ENCODE data around the gene PHACTR4.

PHACTR4 gene

DNA sequence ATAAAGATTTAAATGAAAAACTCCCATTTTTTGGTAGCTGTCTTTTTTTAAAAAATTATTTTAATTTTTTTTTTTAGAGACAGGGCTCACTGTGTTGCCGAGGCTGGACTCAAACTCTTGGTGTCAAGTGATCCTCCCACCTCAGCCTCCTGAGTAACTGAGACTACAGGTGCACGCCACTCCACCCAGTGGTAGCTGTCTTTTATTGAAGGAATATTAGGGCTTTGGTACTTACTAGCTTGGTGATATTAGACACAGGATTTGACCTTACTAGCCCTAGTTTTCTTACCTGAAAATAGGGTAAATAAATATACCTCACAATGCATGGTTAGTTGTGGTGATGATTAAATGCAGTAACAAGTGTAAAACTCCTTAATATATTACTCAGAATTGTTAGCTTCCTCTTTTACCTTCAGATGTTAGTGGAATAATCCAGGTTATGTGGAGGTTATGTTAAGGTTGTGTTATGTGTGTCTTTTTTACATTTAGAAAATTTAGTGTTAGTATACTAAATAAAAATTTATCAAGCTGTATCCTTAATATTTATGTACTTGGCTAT is 66.8 kb downstream of the PHACTR4 start:
- TF ChIP-seq, protein P1, sequence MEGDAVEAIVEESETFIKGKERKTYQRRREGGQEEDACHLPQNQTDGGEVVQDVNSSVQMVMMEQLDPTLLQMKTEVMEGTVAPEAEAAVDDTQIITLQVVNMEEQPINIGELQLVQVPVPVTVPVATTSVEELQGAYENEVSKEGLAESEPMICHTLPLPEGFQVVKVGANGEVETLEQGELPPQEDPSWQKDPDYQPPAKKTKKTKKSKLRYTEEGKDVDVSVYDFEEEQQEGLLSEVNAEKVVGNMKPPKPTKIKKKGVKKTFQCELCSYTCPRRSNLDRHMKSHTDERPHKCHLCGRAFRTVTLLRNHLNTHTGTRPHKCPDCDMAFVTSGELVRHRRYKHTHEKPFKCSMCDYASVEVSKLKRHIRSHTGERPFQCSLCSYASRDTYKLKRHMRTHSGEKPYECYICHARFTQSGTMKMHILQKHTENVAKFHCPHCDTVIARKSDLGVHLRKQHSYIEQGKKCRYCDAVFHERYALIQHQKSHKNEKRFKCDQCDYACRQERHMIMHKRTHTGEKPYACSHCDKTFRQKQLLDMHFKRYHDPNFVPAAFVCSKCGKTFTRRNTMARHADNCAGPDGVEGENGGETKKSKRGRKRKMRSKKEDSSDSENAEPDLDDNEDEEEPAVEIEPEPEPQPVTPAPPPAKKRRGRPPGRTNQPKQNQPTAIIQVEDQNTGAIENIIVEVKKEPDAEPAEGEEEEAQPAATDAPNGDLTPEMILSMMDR (IDR thresholded peaks at IDR 0.05) = no peak

DNA sequence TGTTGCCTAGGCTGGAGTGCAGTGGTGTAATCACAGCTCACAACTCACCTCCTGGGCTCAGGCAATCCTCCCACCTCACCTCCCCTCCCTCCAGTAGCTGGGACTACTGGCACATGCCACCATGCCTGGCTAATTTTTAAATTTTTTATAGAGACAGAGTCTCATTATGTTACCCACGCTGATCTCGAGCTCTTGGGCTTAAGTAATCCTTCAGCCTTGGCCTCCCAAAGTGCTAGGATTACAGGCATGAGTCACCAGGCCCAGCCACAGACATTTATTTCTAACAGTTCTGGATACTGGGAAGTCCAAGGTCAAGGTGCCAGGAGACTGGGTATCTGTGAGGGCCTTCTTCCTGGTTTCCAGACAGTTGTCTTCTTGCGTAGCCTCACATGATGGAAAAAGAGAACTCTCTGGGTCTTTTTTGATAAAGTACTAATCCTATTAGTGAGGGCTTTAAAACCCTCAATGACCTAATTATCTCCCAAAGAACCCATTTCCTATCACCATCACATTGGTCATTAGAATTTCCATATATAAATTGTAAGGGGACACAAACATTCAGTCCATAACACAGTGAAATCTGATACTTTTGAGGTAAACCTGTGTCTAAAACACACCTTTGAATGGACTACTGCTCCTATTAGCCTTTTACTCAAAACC is 67.9 kb downstream of the PHACTR4 start:
- TF ChIP-seq, protein P1 (IDR thresholded peaks at IDR 0.05) = no peak

DNA sequence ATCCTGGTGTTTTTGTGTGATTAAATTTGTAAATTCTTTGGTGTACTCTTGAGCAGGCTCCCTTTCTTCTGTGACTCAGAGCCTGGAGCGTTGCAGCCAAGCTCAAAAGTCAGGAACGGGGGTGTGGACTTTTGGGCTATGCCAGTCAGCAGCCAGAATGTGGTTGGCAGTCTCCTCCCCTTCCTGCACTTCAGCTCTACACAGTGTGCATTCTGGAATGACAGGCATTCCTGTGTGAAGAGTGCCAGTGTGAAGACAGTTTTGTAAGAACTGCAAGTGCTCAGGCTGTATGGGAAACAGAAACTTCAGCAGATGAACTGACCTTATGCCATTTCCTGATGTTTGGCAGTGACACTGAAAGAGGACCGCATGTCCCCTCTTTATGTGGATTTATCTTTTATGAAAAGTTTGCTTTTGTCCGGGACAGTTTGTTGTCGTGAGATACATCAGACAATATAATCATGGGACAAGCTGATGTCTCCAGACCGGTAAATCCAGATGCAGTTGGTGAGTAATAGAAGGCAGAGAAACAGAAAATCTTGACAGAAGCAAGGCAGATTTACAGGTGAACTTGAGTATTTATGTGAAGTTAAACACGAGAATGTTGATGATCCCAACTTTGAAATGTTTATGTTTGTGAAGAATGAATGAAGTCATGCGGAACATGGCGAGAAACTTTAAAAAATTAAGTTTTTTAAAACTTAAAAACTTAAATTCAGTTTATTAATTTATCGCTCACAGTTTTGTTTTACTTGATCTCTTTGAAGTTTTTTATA is 68.6 kb downstream of the PHACTR4 start:
- TF ChIP-seq, protein P1 (IDR thresholded peaks at IDR 0.05) = no peak

DNA sequence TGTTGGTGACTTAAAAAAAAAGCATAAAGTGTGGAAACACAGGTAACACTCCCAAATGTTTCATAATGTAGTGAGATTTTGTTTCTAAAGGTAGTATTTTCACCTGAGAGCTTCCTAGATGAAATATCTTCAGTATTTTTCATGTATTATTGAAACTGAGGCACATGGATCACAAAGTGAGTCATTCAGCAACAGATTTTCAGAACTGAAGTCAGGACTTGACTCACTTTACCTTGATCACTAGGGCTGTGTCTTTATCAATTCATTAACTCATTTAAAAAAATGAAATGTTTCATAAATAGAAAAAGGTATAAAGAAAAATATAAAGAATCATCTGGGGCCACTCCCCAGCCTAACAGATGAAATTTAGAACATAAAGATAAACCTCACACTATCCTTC is 69.8 kb downstream of the PHACTR4 start:
- TF ChIP-seq, protein P1 (IDR thresholded peaks at IDR 0.05) = no peak

DNA sequence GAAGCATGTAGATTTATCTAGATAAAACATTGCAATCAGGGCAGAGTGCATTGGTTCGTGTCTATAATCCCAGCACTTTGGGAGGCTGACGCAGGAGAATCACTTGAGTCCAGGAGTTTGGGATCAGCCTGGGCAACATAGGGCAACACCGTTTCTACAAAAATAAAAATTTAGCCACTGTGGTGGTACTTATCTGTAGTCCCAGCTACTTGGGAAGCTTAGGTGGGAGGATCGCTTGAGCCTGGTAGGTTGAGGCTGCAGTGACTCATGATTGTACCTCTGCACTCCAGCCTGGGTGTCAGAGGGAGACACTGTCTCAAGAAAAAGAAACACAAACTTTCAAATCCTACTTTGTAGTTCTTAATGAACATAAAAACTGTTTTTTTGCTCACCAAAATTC is 72.1 kb downstream of the PHACTR4 start:
- TF ChIP-seq, protein P1 (IDR thresholded peaks at IDR 0.05) = no peak

DNA sequence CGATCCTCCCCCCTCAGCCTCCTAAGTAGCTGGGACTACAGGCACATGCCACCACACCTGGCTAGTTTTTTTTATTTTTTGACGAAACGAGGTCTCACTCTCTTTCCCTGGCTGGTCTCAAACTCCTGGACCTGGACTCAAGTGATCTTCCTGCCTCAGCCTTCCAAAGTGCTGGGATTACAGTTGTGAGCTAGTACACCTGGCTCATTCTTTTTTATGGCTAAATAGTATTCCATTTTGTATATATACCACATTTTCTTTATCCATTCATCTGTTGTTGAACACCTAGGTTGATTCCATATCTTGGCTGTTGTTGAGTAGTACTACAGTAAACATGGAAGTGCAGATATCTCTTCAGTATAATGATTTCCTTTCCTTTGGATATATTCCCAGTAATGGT is 74.0 kb downstream of the PHACTR4 start:
- TF ChIP-seq, protein P1 (IDR thresholded peaks at IDR 0.05) = no peak

DNA sequence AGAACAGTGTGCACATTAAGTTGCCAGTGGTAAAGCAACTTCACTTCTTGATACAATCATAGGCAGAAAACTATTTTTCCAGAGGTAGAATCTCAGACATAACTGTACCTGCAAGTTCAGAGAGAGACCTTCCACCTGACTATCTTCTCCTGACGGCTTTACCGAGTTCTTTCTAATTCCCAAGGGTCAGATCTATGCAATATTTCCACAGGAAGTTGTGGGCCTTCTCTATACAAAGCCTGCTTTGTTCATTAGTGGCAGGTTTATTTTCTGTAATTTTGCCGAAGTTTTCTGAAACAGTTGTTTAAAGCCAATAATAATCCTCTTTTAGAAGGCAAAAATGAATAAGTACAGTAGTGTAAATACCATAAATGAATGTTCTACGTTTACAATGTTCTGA is 78.1 kb downstream of the PHACTR4 start:
- TF ChIP-seq, protein P1 (IDR thresholded peaks at IDR 0.05) = no peak
